ENCODE measurements around the gene TSC22D1.
A peak's percentile ranks its signal among the peaks of the same experiment; 100 is the strongest.

The TSC22D1 gene

DNA sequence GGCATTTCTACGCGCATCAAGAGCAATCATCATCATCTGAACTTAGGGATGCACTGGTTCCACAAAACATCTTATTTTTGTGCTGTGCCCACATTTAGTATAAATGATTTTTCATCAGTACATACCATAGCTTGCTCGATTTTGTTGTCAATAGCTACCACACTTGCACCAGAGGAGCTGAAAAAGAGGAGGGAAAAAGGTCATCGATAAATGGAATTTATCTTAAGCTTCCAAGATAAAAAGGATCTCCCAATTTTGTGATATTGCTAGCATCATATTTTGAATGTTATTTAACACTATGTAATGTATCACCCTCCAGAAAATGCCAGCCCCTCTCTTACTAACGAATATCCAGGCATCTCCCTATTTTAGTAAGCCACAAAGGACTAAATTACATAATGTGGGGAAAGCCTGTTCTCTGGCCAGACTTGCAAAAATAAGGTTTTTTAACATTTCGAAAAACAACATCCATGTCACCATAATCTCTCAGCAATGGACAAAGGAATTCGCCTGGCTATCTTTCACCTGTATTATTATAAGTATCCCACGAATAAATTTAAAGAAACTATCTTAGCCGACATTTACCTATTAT, 140.1 kb downstream of the TSC22D1 start:
- no peak for DNase-seq
- intact Hi-C loops (cut with DNase I) = loop anchor here (10.0 kb wide), 1 partner anchor 221 kb away; no protein-coding TSS in a partner anchor

DNA sequence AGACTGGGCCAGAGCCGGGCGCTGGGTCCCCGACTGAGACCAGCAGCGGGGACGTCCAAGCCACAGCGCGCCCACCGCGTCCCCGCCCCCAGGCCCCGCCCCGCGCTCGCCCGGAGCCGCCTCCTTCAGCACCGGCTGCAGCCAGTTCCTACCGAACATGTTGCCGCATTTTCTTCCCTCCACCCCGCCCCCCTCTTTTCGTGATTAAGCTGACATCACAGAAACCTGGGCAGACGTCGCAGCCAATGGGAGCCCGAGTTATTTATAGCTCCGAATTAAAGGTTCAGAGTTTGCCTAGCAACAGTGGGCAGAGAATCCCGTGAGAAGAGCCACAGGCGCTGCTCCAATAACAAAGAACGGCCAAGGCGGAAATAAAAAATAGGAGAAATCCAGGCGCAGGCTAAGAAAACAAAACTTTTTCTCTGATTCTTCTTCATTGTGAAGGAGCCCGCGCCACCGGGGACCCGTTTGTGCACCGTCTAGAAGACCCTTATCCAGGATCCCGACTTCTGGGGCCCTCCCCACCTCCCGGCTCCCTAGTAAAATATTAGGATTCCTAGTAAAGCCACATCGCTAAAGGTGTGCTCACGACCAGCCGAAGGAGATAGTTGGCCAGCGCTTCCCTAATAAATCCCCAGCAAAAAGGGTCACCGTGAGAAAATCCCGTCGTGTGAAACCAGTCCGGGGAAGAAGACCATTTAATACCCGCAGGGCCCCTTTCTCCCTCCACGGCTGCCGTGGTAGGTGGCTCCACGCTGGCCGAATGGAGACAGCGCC, 140.8 kb downstream of the TSC22D1 start:
- intact Hi-C loops (cut with DNase I) = loop anchor here (10.0 kb wide), 1 partner anchor 221 kb away; no protein-coding TSS in a partner anchor
- DNase-seq = peak; percentile 84 to 97 (median 90)

DNA sequence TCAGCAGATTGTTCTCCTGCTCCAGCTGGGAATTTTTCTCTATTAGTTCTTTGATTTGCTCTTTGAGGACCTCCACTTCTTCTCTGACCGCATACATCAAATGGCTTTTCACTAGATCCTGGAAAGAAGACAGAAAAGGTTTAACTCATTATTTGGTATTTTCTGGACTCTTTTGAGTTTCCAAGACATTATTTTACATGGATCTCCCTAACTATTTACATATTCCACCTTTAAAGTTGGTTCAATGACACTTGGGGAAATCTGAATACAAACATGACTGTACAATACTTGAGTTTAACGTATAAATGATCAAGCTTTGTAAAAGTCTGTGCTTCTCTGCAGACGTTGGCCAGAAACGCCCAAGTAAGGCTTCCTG, 141.4 kb downstream of the TSC22D1 start:
- DNase-seq = no peak
- intact Hi-C loops (cut with DNase I) = loop anchor here (5.0 to 10.0 kb wide), 3 partner anchors 57 to 292 kb away; no protein-coding TSS in a partner anchor

- DNase-seq = peak in 7 of 10 donors; percentile 22 to 91 (median 54)
- intact Hi-C loops (cut with DNase I) = loop anchor here (5.0 to 10.0 kb wide), 3 partner anchors 57 to 292 kb away; no protein-coding TSS in a partner anchor
These were observed 142.0 kb downstream of the TSC22D1 start for GRCh38 chr13:44433863-44434765.

GRCh38 chr13:44432650-44433049, 143.5 kb downstream of the TSC22D1 start:
- intact Hi-C loops (cut with DNase I) = loop anchor here (5.0 to 10.0 kb wide), 3 partner anchors 55 to 290 kb away; no protein-coding TSS in a partner anchor
- no peak for DNase-seq

DNA sequence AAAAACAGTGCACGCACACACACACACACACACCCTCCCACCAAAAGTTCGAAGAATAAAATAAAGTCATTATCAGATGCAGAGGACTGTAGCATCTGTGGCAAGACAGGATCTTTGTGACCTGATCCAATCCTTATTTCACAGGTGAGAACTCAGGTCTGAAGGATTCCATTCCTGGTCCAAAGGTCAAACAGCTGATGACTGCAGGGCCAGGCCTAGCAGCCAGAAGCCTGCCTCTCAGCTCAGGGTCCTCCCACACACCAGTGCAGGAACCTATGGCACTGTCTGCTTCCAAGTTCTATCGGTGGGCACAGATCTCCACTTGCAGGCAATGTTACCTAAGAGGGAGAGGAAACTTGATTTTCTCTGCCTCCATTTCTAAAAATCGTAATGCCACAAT, 145.0 kb downstream of the TSC22D1 start:
- intact Hi-C loops (cut with DNase I) = loop anchor here (5.0 to 10.0 kb wide), 3 partner anchors 54 to 289 kb away; no protein-coding TSS in a partner anchor
- peak in 1 of 10 donors; percentile 70 for DNase-seq

- no peak for DNase-seq
- intact Hi-C loops (cut with DNase I) = loop anchor here (10.0 kb wide), 1 partner anchor 115 kb away; no protein-coding TSS in a partner anchor
These were observed 146.8 kb downstream of the TSC22D1 start for GRCh38 chr13:44429311-44429710.

- intact Hi-C loops (cut with DNase I) = loop anchor here (10.0 kb wide), 1 partner anchor 112 kb away; no protein-coding TSS in a partner anchor
- peak in 1 of 10 donors; percentile 67 for DNase-seq
These were observed 149.7 kb downstream of the TSC22D1 start for GRCh38 chr13:44426461-44426860.

DNA sequence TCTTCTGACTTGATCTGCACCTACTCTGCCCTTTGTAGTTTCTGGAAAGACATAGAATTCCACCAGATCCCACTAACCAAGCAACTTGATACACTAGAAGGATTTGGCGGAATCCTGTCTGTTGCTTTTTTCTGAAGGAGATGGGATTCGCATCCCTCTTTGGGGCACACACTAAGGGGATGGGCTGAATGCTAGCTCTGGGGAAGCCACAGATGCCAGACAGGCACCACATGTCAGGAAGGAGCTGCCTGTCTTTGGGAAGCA, 150.4 kb downstream of the TSC22D1 start:
- intact Hi-C loops (cut with DNase I) = loop anchor here (10.0 kb wide), 1 partner anchor 111 kb away; no protein-coding TSS in a partner anchor
- DNase-seq = no peak

DNA sequence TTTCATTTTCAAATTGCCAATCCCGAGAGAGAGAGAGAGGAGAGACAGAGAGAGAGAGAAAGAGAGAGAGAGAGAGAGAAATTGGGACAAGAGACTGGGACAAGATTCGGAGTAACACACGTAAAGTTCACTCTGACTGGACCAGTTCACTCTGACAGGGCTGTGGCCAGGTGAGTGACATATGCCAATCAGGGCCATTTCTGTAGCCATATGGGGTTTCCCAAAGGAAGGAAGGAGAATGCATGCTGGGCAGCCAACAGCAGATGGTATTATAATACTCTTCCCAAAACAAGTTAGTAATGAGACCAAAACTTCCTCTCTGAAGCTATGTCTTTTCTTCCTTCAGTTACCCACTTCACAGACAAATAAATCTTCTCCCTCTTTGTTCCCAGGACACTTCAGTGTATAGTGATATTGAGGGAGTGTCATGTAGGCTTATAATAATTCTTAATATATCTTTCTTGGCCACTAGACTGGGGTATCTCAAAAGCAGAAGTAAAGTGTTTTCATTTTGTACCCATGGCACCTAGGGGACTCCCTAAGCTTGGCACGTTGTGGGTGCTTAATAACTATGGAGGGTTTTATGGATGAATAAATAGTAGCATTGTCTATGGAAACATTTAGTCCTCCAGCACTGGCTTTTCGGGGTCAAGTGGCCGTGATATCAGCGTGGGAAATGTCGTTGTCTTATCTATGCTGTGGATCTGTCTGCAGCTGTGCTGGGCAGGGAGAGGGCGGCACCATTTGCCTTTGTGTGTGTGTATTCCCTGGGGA, 150.9 kb downstream of the TSC22D1 start:
- intact Hi-C loops (cut with DNase I) = loop anchor here (10.0 kb wide), 1 partner anchor 110 kb away; no protein-coding TSS in a partner anchor
- DNase-seq = no peak

DNA sequence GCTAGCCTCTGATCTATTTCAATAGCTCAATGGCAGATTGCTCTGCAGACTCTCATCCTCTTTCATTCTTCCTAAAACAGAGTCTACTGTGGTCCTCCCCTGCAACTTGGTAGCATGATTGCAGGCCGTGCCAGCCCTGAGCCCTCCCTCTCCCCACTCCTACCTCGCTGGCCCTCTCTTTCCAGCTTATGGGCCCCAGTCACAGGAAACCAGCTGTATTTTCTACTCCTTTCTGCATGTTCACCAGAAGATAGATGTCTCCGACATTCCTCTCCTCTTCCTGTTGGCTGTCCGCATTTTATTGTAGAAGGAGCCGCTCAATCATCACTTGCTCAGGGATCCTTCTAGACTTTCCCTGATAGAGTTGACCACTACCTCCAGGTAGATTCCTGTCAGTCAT, 152.3 kb downstream of the TSC22D1 start:
- intact Hi-C loops (cut with DNase I) = loop anchor here (10.0 kb wide), 1 partner anchor 109 kb away; no protein-coding TSS in a partner anchor
- no peak for DNase-seq

DNA sequence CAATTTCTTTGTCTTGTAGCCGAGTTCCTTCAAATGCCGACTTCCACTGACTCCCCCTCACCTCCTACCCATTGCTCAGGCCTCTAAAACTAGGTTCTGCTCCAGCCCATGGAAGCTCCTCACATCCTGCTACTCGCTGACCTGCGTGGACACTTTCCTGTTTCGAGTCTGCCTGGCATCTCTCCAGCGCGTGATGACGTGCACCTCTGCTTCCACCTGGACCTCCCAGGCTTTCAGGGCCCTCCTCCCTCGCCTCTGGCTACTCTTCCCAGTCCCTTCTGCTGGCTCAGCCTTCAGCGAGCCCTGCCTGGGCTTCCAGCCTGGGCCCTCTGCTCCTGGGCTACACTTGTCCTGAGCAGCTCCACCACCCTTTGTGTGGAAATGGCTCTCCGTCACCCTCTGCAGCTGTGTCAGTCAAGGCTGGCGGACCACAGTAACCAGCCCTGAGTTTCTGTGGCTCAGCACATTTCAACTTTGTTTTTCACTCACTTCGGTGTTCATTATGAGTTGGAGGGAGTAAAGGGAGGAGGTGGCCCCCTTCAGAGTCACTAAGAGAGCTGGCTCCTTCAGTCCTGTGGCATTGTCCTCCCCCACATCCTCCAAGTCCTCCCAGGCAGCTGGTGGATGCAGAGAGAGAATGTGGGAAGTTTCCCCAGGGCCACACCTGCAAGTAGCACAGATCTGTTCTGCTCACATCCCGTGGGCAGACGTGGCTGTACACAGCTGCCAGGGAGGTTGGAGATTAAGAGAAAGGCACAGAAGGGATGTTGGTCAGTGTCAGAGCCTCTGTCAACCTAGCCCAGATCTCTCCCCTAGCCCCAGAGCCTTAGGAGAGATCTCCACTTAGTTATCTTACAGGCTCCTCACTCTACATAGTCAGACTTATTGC, 153.1 kb downstream of the TSC22D1 start:
- intact Hi-C loops (cut with DNase I) = loop anchor here (10.0 kb wide), 1 partner anchor 108 kb away; no protein-coding TSS in a partner anchor
- DNase-seq = no peak

DNA sequence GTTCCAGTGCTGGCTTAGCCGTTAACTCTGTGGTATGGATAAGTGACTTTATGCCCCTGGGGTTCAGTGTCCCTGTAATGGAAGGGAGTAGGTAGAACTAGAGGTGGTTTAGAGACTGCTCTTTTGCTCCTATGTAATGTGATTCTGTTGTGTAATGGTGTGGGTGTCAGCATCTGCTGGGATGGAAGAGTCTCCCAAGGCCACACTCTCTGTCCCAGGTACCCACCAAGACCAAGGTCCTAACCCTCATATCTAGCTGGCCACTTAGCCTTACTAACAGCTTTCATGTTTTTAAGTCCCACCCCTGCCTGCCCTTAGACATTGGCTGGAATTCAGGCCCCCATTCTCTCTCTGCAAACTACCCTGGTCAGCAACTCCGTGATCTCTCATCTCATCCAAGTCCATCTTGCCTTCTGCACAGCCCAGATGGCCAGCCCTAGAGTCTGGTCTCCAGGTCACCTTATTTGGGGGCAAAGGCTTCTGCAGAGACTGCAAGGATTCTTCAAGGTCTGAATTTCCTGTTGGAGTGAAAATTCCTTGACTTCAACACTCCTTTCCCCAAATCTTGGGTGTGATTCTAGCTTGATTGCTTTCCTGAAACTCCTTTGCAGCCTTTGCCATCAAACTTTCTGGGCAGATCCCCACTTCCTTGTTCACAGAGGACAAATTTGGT, 154.1 kb downstream of the TSC22D1 start:
- DNase-seq = no peak
- intact Hi-C loops (cut with DNase I) = loop anchor here (10.0 kb wide), 1 partner anchor 107 kb away; no protein-coding TSS in a partner anchor

DNA sequence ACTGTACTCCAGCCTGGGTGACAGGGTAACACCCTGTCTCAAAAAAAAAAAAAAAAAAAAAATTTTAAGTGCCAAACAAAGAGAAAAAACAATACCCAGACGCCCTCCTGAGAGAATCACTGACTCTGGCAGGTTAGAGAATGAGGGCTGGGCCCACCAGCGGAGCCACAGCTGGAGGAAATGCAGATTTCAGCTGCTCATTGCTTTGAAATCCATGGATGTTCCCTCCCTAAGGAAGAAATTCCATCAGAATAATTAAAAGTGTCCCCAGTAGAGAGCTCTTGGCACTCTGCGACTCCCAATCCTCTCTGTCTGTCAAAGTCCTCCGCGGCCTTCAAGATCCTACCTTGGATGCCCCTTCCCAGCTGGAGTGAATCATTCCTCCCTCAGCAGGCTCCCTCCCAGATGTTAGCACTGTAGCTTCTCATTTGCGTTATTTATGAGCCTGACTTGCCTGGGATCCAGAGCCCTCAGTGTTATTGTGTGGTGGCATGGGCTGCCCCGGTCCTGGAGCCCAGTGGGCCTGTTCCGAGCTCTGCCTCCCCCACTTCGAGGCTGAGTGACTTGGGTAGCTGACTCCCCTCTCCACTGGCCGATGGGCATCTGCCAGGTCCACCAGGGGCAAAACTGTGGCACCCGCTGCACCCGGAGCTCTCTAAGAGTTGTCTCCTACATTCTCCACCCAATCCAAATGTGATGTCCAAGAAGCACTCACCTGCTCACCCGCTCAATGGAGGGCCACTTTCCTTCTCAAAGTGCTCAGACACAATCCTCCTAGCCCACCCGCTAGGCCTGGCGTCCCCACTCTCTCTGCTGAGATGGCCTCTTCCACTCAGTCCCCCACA, 155.5 kb downstream of the TSC22D1 start:
- DNase-seq = no peak
- intact Hi-C loops (cut with DNase I) = loop anchor here (10.0 kb wide), 1 partner anchor 106 kb away; no protein-coding TSS in a partner anchor

GRCh38 chr13:44417876-44418275, 158.3 kb downstream of the TSC22D1 start:
- no peak for DNase-seq

GRCh38 chr13:44417446-44417845, 158.7 kb downstream of the TSC22D1 start:
- intact Hi-C loops (cut with DNase I) = no loop called here
- no peak for DNase-seq

More at GRCh38 chr13:44417876-44418275, 158.3 kb downstream of the TSC22D1 start:
- intact Hi-C loops (cut with DNase I) = no loop called here

- intact Hi-C loops (cut with DNase I) = no loop called here
- no peak for DNase-seq
These were observed 159.4 kb downstream of the TSC22D1 start for GRCh38 chr13:44416744-44417143.
